Muscle of leg (tissue), 11 donors: Measurements from ENCODE around the gene LSP1. TPM values are rescaled to one million over a fixed set of nuclear protein-coding genes. Genes with fewer than 3 reads are reported as not detected.
A peak's percentile ranks its signal among the peaks of the same experiment; 100 is the strongest.
"Not testable (repeated sequence)": the region's sequence is repeated elsewhere in the genome, so short reads cannot be mapped to it uniquely, and the experiment has no call there.

Source experiments
- DNase-seq: peaks from one replicate; pipeline ENCODE4 v3.0.0; 2013
- H3K27ac ChIP-seq: one replicate; pipeline ENCODE4 v1.5.1; 2013; ENCODE audit warnings: mild to moderate bottlenecking, low read length, control low read depth
- H3K27me3 ChIP-seq: one replicate; pipeline ENCODE4 v1.6.1; 2013; ENCODE audit warnings: low read length; ENCODE audit not compliant: control insufficient read depth, insufficient read depth
- H3K36me3 ChIP-seq: one replicate; pipeline ENCODE4 v1.6.1; 2013; ENCODE audit warnings: low read length; ENCODE audit not compliant: control insufficient read depth, insufficient read depth
- H3K4me1 ChIP-seq: one replicate; pipeline ENCODE4 v1.6.1; 2013; ENCODE audit warnings: low read length; ENCODE audit not compliant: control insufficient read depth, insufficient read depth
- H3K4me3 ChIP-seq: one replicate; pipeline ENCODE4 v1.5.1; 2013; ENCODE audit warnings: low read length, control low read depth
- H3K9me3 ChIP-seq: replicated peaks from 2 replicates; pipeline ENCODE4 v1.6.1; 2013; ENCODE audit warnings: low read depth, low read length; ENCODE audit not compliant: control insufficient read depth
- WGBS: methylation state at CpG from one replicate; pipeline ENCODE4 v1.1.5; 2013; ENCODE audit warnings: missing lambda C conversion rate; ENCODE audit not compliant: insufficient coverage; 5-methylcytosine and 5-hydroxymethylcytosine counted together
- polyA plus RNA-seq, 8 donors: library from polyadenylated mRNA; unstranded; fragments of 120-200 nt; gene quantifications; one replicate each; pipeline versions ENCODE4 v1.2.1 to v1.2.3, GENCODE V29; 2013; ENCODE audit warnings: inconsistent platforms in 1 of 8, low replicate concordance in 1 of 8; ENCODE audit not compliant: insufficient read length in 8 of 8, insufficient read depth in 1 of 8
- total RNA-seq: library from RNA; stranded (reverse); fragments of 120-200 nt; gene quantifications from one replicate; pipeline ENCODE4 v1.2.4, GENCODE V29; 2013

Gene LSP1
- total and polyA plus RNA-seq, 9 donors = 18.2 to 61.1 (median 42.1) TPM

- no peak for DNase-seq
- H3K4me3 ChIP-seq = no peak overlapping the region
- peak overlapping the region; percentile 73 for H3K27ac ChIP-seq
- no peaks in the 10 kb centered on the region for H3K9me3 ChIP-seq
- H3K27me3 ChIP-seq = no peaks in the 10 kb centered on the region
- peaks cover 57% of the 10 kb centered on the region for H3K4me1 ChIP-seq
- peaks cover 51% of the 10 kb centered on the region for H3K36me3 ChIP-seq
- WGBS = 90% methylated on average over 7 of the region's 14 CpGs
Observed at GRCh38 chr11:1883346-1884302, 30.7 kb downstream of the LSP1 start.

GRCh38 chr11:1884303-1884700, 31.4 kb downstream of the LSP1 start:
- Histone ChIP-seq H3K36me3 (peaks cover 58% of the 10 kb centered on the region), H3K4me3 (no peak overlapping the region), H3K27me3 (no peaks in the 10 kb centered on the region), H3K4me1 (peaks cover 57% of the 10 kb centered on the region), H3K9me3 (no peaks in the 10 kb centered on the region), H3K27ac (no peak overlapping the region)
- no peak for DNase-seq
- 91% methylated on average over 3 of the region's 5 CpGs for WGBS

- not testable (repeated sequence) for H3K27ac ChIP-seq, DNase-seq, H3K27me3 ChIP-seq, H3K9me3 ChIP-seq, H3K4me3 ChIP-seq
- H3K36me3 ChIP-seq = peaks cover 62% of the 10 kb centered on the region
- H3K4me1 ChIP-seq = peaks cover 52% of the 10 kb centered on the region
- 94% methylated on average over 12 of the region's 13 CpGs for WGBS
Observed at GRCh38 chr11:1886551-1886950, 33.7 kb downstream of the LSP1 start.

- Histone ChIP-seq H3K36me3 (peaks cover 62% of the 10 kb centered on the region), H3K27ac (no peak overlapping the region), H3K9me3 (no peaks in the 10 kb centered on the region), H3K4me1 (peaks cover 46% of the 10 kb centered on the region), H3K4me3 (no peak overlapping the region), H3K27me3 (no peaks in the 10 kb centered on the region)
- no peak for DNase-seq
- WGBS = 79% methylated on average over 10 of the region's 11 CpGs
Observed at GRCh38 chr11:1887451-1888346, 34.8 kb downstream of the LSP1 start.

GRCh38 chr11:1888347-1888753, 35.5 kb downstream of the LSP1 start:
- WGBS = 61% methylated on average over 7 of the region's 9 CpGs
- no peak for DNase-seq
- Histone ChIP-seq H3K36me3 (peaks cover 58% of the 10 kb centered on the region), H3K9me3 (no peaks in the 10 kb centered on the region), H3K4me1 (peaks cover 39% of the 10 kb centered on the region), H3K27ac (no peak overlapping the region), H3K4me3 (no peak overlapping the region), H3K27me3 (no peaks in the 10 kb centered on the region)

- WGBS = 74% methylated on average over 6 of the region's 6 CpGs
- Histone ChIP-seq H3K27me3 (no peaks in the 10 kb centered on the region), H3K4me1 (peaks cover 39% of the 10 kb centered on the region), H3K36me3 (peaks cover 55% of the 10 kb centered on the region), H3K27ac (no peak overlapping the region), H3K9me3 (no peaks in the 10 kb centered on the region), H3K4me3 (no peak overlapping the region)
- no peak for DNase-seq
Observed at GRCh38 chr11:1888811-1889210, 35.9 kb downstream of the LSP1 start.

GRCh38 chr11:1889224-1889930, 36.5 kb downstream of the LSP1 start:
- Histone ChIP-seq H3K36me3 (peaks cover 49% of the 10 kb centered on the region), H3K27me3 (no peaks in the 10 kb centered on the region), H3K9me3 (no peaks in the 10 kb centered on the region), H3K4me1 (peaks cover 39% of the 10 kb centered on the region), H3K27ac (no peak overlapping the region), H3K4me3 (no peak overlapping the region)
- 77% methylated on average over 28 of the region's 34 CpGs for WGBS
- DNase-seq = no peak

GRCh38 chr11:1889941-1890855, 37.3 kb downstream of the LSP1 start:
- peak overlapping the region; percentile 42 for H3K27ac ChIP-seq
- DNase-seq = no peak
- H3K4me3 ChIP-seq = no peak overlapping the region
- 92% methylated on average over 22 of the region's 33 CpGs for WGBS
- no peaks in the 10 kb centered on the region for H3K9me3 ChIP-seq
- H3K36me3 ChIP-seq = peaks cover 41% of the 10 kb centered on the region
- H3K4me1 ChIP-seq = peaks cover 39% of the 10 kb centered on the region
- no peaks in the 10 kb centered on the region for H3K27me3 ChIP-seq
